ENCODE measurements around the gene ATP6V1D.

The ATP6V1D gene

DNA sequence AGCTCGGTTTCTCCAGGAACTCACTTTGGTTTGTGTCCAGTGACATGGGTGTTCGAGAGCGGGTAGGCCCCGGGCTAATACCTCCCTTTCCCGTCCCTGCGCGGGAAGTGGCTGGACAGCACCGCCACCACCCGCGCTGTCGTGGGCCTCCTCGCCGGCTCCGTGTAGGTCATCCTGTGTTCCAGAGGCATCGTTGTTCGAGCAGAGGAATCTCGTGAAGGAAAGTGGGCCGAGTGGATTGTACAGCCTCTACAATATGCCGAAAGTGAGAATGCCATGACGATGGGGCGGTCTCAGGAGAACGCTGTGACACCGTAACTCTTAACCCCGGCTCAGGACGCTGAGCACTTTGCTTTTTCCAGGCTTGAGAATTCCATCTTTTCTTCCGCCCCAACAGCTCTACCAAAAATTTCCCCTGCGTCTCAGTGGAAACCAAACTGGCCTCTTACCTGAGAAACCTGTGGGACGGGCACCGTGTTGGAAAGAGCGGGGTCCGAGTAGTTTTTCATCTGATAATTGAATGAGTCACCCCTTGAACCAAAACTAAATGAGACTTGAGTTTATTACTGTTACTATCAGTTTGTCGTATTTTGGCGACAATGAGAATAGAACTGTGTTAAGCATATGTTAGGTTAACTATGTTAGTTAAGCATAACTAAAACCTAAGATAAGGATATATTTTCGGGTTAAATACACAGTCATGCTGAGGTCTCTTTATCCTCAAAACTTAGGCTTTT is 1.0 kb upstream of the ATP6V1D start:
- Mint-ChIP-seq H3K36me3 (ENCODE audit: low read depth) (peaks cover 16% of the 10 kb centered on the region), H3K4me3 (peak overlapping the region; percentile 99 to 100 (median 99)), H3K9me3 (no peaks in the 10 kb centered on the region), H3K27ac (peak overlapping the region; percentile 98 to 100 (median 99)), H3K4me1 (peaks cover 56% of the 10 kb centered on the region), H3K27me3 (ENCODE audit: low read depth) (no peaks in the 10 kb centered on the region)
- TF ChIP-seq CTCF (IDR thresholded peaks at IDR 0.05; ENCODE audit: unreplicated experiment in 3 of 3) = no peak

DNA sequence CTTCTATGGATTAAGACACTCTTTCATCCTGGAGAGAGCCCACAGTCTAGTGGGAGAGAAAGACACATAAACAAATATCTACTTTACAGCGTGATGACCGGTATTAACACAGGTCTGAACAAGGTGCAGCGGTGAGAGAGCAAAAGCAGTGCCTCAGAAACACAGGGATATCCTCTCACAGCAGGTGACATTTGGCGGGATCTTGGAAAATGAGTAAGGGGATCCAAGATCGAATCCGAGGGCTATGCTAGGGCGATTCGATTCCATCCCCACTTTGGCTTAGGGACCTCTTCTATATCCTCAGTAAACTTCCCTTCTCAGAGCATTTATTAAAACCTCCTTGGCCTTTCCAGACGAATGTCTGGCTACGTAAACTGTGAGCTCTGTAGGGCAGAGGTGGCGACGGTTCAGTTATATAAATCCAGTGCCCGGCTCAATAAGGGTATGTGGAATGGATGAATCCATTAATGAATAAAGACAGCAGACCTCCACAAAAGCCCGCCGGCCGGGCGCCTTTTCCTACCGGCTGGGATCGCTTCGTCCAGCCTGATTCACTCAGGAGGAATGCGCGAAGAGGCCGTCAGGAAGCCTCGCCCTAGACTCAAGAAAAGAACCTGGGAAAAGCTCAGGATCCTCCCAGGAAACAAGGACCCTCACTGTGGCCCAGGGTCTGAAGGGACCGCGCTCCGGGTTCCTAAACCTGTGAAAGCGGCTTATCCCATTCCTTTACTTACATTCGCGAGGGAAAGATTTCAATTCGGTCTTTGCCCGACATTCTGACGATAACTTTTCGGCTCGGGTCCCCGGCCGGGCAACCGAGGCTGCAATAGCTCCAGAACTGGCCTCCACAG is 455 bp downstream of the ATP6V1D start:
- TF ChIP-seq CTCF (IDR thresholded peaks at IDR 0.05; ENCODE audit: unreplicated experiment in 3 of 3) = no peak
- peak overlapping the region; percentile 99 to 100 (median 99) for H3K4me3 Mint-ChIP-seq
- H3K9me3 Mint-ChIP-seq = no peaks in the 10 kb centered on the region
- peaks cover 3% of the 10 kb centered on the region for H3K36me3 Mint-ChIP-seq (ENCODE audit: low read depth)
- peaks cover 56% of the 10 kb centered on the region for H3K4me1 Mint-ChIP-seq
- H3K27me3 Mint-ChIP-seq (ENCODE audit: low read depth) = no peaks in the 10 kb centered on the region
- peak overlapping the region; percentile 98 to 100 (median 99) for H3K27ac Mint-ChIP-seq

DNA sequence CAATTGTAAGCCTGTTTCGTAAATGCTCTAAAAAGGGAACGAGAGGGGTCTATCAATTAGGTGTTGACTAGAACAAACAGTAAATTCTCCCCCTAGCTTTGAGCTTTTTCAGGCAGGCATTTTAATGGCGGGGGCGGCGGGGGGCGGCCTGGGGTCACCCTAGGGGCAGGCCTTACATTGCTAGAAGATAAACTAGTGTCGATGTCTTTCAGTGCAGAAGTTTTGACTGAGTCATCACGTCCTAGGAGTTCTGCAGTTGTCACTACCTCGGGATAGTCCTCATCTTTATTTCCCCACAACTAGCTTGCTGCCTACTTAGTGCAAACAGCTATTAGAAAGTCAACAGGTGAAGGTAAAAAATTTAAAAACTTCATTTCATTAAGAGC is 1.6 kb downstream of the ATP6V1D start:
- no peak for TF ChIP-seq CTCF (IDR thresholded peaks at IDR 0.05; ENCODE audit: unreplicated experiment in 3 of 3)

DNA sequence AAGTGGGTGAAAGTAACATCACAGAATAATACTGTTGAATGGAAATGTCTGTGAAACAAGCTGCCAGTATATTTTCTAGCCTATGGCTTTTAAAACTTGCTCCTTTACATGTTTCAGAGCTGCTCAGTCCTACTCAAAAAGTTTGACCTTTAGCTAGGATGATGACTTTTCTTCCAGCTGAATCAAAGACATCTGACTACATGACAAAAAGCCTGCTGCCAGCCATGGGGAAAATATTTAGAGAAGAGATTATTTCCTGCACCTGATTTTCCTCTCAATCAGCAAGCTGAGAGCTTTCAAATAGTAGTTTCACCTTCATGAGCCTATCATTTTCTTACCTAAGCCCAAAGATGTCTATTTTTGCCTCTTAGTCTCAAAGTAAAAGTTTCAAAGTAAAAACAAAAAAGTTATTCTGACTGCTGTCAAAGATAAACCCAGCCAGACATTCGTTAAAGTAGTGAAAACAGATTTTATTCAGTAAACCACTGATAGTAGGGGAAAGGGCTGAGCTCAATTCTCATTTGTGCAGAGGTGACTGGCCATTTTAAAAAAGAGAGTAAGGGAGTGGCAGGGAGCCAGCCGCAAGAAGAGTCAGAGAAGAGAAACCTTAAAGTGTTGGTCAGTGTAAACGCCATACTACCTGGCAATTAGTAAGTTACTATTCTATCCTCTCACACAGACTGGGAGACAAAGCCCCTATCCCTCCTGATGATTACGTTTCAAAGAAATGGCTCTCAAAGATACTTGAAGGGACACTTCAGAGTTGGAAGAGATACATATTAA is 2.2 kb downstream of the ATP6V1D start:
- H3K27me3 Mint-ChIP-seq (ENCODE audit: low read depth) = no peaks in the 10 kb centered on the region
- peaks cover 6% of the 10 kb centered on the region for H3K36me3 Mint-ChIP-seq (ENCODE audit: low read depth)
- H3K27ac Mint-ChIP-seq = peak overlapping the region; percentile 36 to 98 (median 56)
- no peaks in the 10 kb centered on the region for H3K9me3 Mint-ChIP-seq
- TF ChIP-seq CTCF (IDR thresholded peaks at IDR 0.05; ENCODE audit: unreplicated experiment in 3 of 3) = no peak
- H3K4me1 Mint-ChIP-seq = peaks cover 50% of the 10 kb centered on the region
- H3K4me3 Mint-ChIP-seq = peak overlapping the region; percentile 99 to 100 (median 99)

More for the DNA sequence above, 1.6 kb downstream of the ATP6V1D start:
- H3K27me3 Mint-ChIP-seq (ENCODE audit: low read depth) = no peaks in the 10 kb centered on the region
- no peaks in the 10 kb centered on the region for H3K9me3 Mint-ChIP-seq
- peaks cover 2% of the 10 kb centered on the region for H3K36me3 Mint-ChIP-seq (ENCODE audit: low read depth)
- peak overlapping the region; percentile 56 to 99 (median 98) for H3K27ac Mint-ChIP-seq
- H3K4me1 Mint-ChIP-seq = peaks cover 55% of the 10 kb centered on the region
- peak overlapping the region; percentile 99 to 100 (median 99) for H3K4me3 Mint-ChIP-seq

- H3K27ac Mint-ChIP-seq = no peak overlapping the region
- no peak for TF ChIP-seq CTCF (IDR thresholded peaks at IDR 0.05; ENCODE audit: unreplicated experiment in 3 of 3)
- no peaks in the 10 kb centered on the region for H3K27me3 Mint-ChIP-seq (ENCODE audit: low read depth)
- no peak overlapping the region for H3K4me3 Mint-ChIP-seq
- H3K36me3 Mint-ChIP-seq (ENCODE audit: low read depth) = peaks cover 34% of the 10 kb centered on the region
- H3K9me3 Mint-ChIP-seq = no peaks in the 10 kb centered on the region
- peaks cover 7% of the 10 kb centered on the region for H3K4me1 Mint-ChIP-seq
These were observed 7.5 kb downstream of the ATP6V1D start for GRCh38 chr14:67352055-67352454.
